Motor neuron (in vitro differentiated cells): ENCODE results near the gene OSBPL5. TPM values are rescaled to one million over a fixed set of nuclear protein-coding genes. Genes with fewer than 3 reads are reported as not detected.
A peak's percentile ranks its signal among the peaks of the same experiment; 100 is the strongest.

Experiments
- ATAC-seq, 8 experiments: fragments of 200-7000 bp; cut with Tn5 transposase; replicated peaks in 6 of 8; 2 replicates each; pipeline ENCODE4 v1.8.0; 2021; ENCODE audit warnings: mild to moderate bottlenecking in 8 of 8, moderate library complexity in 8 of 8
- H3K27ac ChIP-seq, 2 donors: fragments of 250-450 bp; sonication (Bioruptor Pico); 2 replicates each; pipeline ENCODE4 v1.9.0; 2021; ENCODE audit warnings: antibody characterized with exemption in 2 of 2, mild to moderate bottlenecking in 2 of 2, moderate library complexity in 1 of 2
- H3K4me1 ChIP-seq, 2 donors: fragments of 250-450 bp; sonication (Bioruptor Pico); replicated peaks in 1 of 2; 2 replicates each; pipeline ENCODE4 v1.6.1; 2021; ENCODE audit warnings: antibody characterized with exemption in 2 of 2, mild to moderate bottlenecking in 2 of 2, moderate library complexity in 1 of 2
- H3K4me3 ChIP-seq, 5 donors: fragments of 250-450 bp; sonication (Bioruptor Pico); 2 replicates each; pipeline ENCODE4 v1.9.0; 2021; ENCODE audit warnings: antibody characterized with exemption in 5 of 5, mild to moderate bottlenecking in 5 of 5, moderate library complexity in 4 of 5
- WGBS, 10 experiments: fragments of 450-650 bp; shearing (Covaris generic); methylation state at CpG; one replicate each; pipeline ENCODE4 v1.0.0; 2022; 5-methylcytosine and 5-hydroxymethylcytosine counted together
- in situ Hi-C, 9 experiments: fragments of 400-800 bp; cut with MboI; loops; one replicate each; pipeline ENCODE4 v1.15.0; 2021; ENCODE audit warnings: low sequenced_read_pairs in 9 of 9, low pct_unique_long_range_greater_than_20kb in 2 of 9; ENCODE audit not compliant: unreplicated experiment in 9 of 9
- total RNA-seq, 8 experiments: library from RNA; unstranded; fragments of 300-600 nt; gene quantifications; 2 replicates each; pipeline versions ENCODE4 v1.2.3 to v1.2.4, GENCODE V29; 2022

OSBPL5 gene
- total RNA-seq, 8 experiments from 2014 or later = 12.1 to 29.8 (median 18.1) TPM

- Histone ChIP-seq H3K4me1 (no peaks in the 10 kb centered on the region), H3K27ac (no peak overlapping the region), H3K4me3 (no peak overlapping the region)
- in situ Hi-C loops = no loop called here
- WGBS, 10 experiments = 82 to 100% methylated on average over 2 of the region's 41 CpGs; no CpG with 5 or more reads in 8 of the 10 experiments
- ATAC-seq = no peak
These were observed 59.0 kb downstream of the OSBPL5 start for GRCh38 chr11:3105791-3106735.

GRCh38 chr11:3104961-3105790 lies 59.9 kb downstream of the OSBPL5 start:
- 75 to 100% (median 99%) methylated on average over 1 to 7 of the region's 23 CpGs; no CpG with 5 or more reads in 6 of the 10 experiments for WGBS, 10 experiments
- Histone ChIP-seq H3K4me3 (no peak overlapping the region), H3K4me1 (no peaks in the 10 kb centered on the region), H3K27ac (no peak overlapping the region)
- no peak for ATAC-seq
- in situ Hi-C loops = no loop called here

GRCh38 chr11:3104051-3104714 lies 60.9 kb downstream of the OSBPL5 start:
- no peak overlapping the region for H3K27ac ChIP-seq
- ATAC-seq = no peak
- in situ Hi-C loops = no loop called here
- no peaks in the 10 kb centered on the region for H3K4me1 ChIP-seq
- 40 to 98% (median 90%) methylated on average over 1 to 9 of the region's 22 CpGs; no CpG with 5 or more reads in 5 of the 10 experiments for WGBS, 10 experiments
- H3K4me3 ChIP-seq = no peak overlapping the region

- no peak for ATAC-seq
- in situ Hi-C loops = no loop called here
- H3K4me3 ChIP-seq = no peak overlapping the region
These were observed 62.0 kb downstream of the OSBPL5 start for GRCh38 chr11:3103076-3103475.

GRCh38 chr11:3102641-3102921 lies 62.5 kb downstream of the OSBPL5 start:
- Histone ChIP-seq H3K4me3 (no peak overlapping the region), H3K4me1 (no peaks in the 10 kb centered on the region), H3K27ac (no peak overlapping the region)
- in situ Hi-C loops = no loop called here
- ATAC-seq = no peak
- WGBS, 10 experiments = 80 to 100% (median 92%) methylated on average over 2 to 4 of the region's 5 CpGs; no CpG with 5 or more reads in 6 of the 10 experiments

More at GRCh38 chr11:3103076-3103475, 62.0 kb downstream of the OSBPL5 start:
- H3K27ac ChIP-seq = no peak overlapping the region
- no peaks in the 10 kb centered on the region for H3K4me1 ChIP-seq
- 0 to 100% methylated on average over 1 to 2 of the region's 11 CpGs; no CpG with 5 or more reads in 8 of the 10 experiments for WGBS, 10 experiments

GRCh38 chr11:3101921-3102640 lies 63.0 kb downstream of the OSBPL5 start:
- ATAC-seq = no peak
- Histone ChIP-seq H3K27ac (no peak overlapping the region), H3K4me1 (no peaks in the 10 kb centered on the region), H3K4me3 (no peak overlapping the region)
- in situ Hi-C loops = no loop called here
- 80 to 91% (median 90%) methylated on average over 2 to 6 of the region's 20 CpGs; no CpG with 5 or more reads in 7 of the 10 experiments for WGBS, 10 experiments

GRCh38 chr11:3099178-3099577 lies 65.9 kb downstream of the OSBPL5 start:
- ATAC-seq = no peak
- 86 to 100% (median 90%) methylated on average over 1 to 2 of the region's 3 CpGs; no CpG with 5 or more reads in 3 of the 10 experiments for WGBS, 10 experiments
- H3K4me3 ChIP-seq = no peak overlapping the region
- H3K27ac ChIP-seq = no peak overlapping the region
- in situ Hi-C loops = no loop called here
- peaks cover 7 to 8% of the 10 kb centered on the region in 2 donors for H3K4me1 ChIP-seq

GRCh38 chr11:3096909-3097530 lies 68.1 kb downstream of the OSBPL5 start:
- Histone ChIP-seq H3K27ac (no peak overlapping the region), H3K4me1 (peaks cover 7 to 8% of the 10 kb centered on the region in 2 donors), H3K4me3 (no peak overlapping the region)
- WGBS, 10 experiments = 61 to 100% (median 91%) methylated on average over 1 to 7 of the region's 10 CpGs; no CpG with 5 or more reads in 1 of the 10 experiments
- in situ Hi-C loops = no loop called here
- ATAC-seq = peak in 1 of 8 experiments; percentile 59

GRCh38 chr11:3095712-3096361 lies 69.3 kb downstream of the OSBPL5 start:
- no peak overlapping the region for H3K4me3 ChIP-seq

GRCh38 chr11:3094223-3094824 lies 70.8 kb downstream of the OSBPL5 start:
- no peak for ATAC-seq
- WGBS, 10 experiments = 80 to 100% (median 100%) methylated on average over 1 to 8 of the region's 21 CpGs; no CpG with 5 or more reads in 4 of the 10 experiments
- no peak overlapping the region for H3K27ac ChIP-seq
- H3K4me3 ChIP-seq = no peak overlapping the region
- H3K4me1 ChIP-seq = peaks cover 7 to 8% of the 10 kb centered on the region in 2 donors
- in situ Hi-C loops = no loop called here

More at GRCh38 chr11:3095712-3096361, 69.3 kb downstream of the OSBPL5 start:
- ATAC-seq = peak; percentile 39 to 90 (median 46)
- WGBS, 10 experiments = 0 to 69% (median 38%) methylated on average over 1 to 9 of the region's 15 CpGs
- H3K4me1 ChIP-seq = peaks cover 7 to 8% of the 10 kb centered on the region in 2 donors
- in situ Hi-C loops = no loop called here
- peak overlapping the region; percentile 35 to 41 for H3K27ac ChIP-seq
